ENCODE measurements around the gene SPOCK2. TPM values are rescaled to one million over a fixed set of nuclear protein-coding genes. Genes with fewer than 3 reads are reported as not detected.

SPOCK2 gene
- total RNA-seq, 1 experiment from 2014 or later, result 4.8 TPM

DNA sequence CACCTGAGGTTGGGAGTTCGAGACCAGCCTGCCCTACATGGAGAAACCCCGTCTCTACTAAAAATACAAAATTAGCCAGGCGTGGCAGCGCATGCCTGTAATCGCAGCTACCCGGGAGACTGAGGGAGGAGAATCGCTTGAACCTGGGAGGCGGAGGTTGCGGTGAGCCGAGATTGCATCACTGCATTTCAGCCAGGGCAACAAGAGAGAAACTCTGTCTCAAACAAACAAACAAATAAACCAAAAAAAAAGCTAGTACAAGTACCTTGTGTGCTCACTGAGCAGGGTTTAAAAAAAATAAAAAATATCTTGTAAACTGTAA, 11.2 kb upstream of the SPOCK2 start:
- BruUV-seq (replicated peaks), result no TSS peak
- peaks cover 40% of the 10 kb centered on the region for H3K4me1 ChIP-seq (ENCODE audit: control insufficient read depth, insufficient read depth, low read length)
- intact Hi-C loops (cut with micrococcal nuclease; ENCODE audit: unreplicated experiment) (no loop called here), in situ Hi-C loops (cut with HindIII; ENCODE audit: low pct_unique_long_range_greater_than_20kb, low sequenced_read_pairs) (no loop called here)
- CTCF ChIA-PET, result no interaction called here
- H3K9me3 ChIP-seq (ENCODE audit: control insufficient read depth, insufficient read depth, low read depth, low read length), result no peaks in the 10 kb centered on the region
- H3K27ac ChIP-seq (ENCODE audit: low read length), result peak overlapping the region; percentile 79
- peaks cover 4% of the 10 kb centered on the region; the same call in 1 of the 2 replicates for H3K36me3 ChIP-seq (ENCODE audit: control insufficient read depth, insufficient read depth, low read length)
- H3K4me3 ChIP-seq (ENCODE audit: low read depth in 2 of 2, low read length in 2 of 2), result no peak overlapping the region
- POLR2A ChIA-PET, result interaction anchor here (0.5 kb wide), 1 partner anchor 124 kb away, joined by 5 read pairs; no protein-coding TSS in a partner anchor
- no peak for DNase-seq (ENCODE audit: low read depth, low spot score)
- no peak for ATAC-seq
- no peaks in the 10 kb centered on the region for H3K27me3 ChIP-seq (ENCODE audit: control insufficient read depth, insufficient read depth, low read length)
- TF ChIP-seq, protein P1, sequence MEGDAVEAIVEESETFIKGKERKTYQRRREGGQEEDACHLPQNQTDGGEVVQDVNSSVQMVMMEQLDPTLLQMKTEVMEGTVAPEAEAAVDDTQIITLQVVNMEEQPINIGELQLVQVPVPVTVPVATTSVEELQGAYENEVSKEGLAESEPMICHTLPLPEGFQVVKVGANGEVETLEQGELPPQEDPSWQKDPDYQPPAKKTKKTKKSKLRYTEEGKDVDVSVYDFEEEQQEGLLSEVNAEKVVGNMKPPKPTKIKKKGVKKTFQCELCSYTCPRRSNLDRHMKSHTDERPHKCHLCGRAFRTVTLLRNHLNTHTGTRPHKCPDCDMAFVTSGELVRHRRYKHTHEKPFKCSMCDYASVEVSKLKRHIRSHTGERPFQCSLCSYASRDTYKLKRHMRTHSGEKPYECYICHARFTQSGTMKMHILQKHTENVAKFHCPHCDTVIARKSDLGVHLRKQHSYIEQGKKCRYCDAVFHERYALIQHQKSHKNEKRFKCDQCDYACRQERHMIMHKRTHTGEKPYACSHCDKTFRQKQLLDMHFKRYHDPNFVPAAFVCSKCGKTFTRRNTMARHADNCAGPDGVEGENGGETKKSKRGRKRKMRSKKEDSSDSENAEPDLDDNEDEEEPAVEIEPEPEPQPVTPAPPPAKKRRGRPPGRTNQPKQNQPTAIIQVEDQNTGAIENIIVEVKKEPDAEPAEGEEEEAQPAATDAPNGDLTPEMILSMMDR (IDR thresholded peaks at IDR 0.05), result no peak
- TF ChIP-seq SIN3A (IDR thresholded peaks at IDR 0.05; ENCODE audit: borderline replicate concordance, insufficient read depth, low read depth, low read length) (no peak), POLR2AphosphoS5 (IDR thresholded peaks at IDR 0.05; ENCODE audit: low read depth, low read length) (no peak)

DNA sequence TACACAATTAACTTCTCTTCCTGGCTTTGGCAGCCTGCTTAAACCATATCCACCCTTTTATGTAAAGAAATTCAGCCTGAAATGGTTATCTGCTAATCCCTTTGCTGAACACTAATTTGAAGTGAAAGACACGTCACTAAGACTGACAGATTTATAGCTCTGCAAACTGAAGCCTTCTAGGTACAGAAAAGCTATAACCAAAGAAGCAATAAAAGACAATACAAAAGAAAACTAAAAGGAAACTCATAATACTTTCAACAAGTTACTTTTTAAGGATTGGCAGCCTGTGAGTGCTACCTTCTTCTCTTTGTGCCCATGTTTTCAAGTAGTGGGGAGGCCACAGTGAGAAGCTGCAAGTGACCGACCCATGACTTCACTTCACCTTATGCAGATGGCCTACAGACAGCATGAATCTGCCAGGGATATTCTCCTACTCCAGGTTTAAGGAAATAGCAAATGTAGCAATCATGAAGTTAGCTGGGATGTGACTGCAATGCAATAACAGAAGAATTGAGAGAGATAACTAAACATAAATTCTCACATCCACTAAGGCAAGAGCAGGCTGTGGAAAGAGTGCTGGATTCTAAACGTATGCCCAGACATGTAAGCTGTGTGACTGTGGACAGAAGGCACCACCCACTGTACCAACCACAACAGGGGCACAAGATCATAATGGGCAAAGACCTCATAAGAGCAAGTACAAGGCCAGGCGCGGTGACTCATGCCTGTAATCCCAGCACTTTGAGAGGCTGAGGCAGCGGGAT, 10.7 kb upstream of the SPOCK2 start:
- Histone ChIP-seq H3K27ac (ENCODE audit: low read length) (peak overlapping the region; percentile 79), H3K4me3 (ENCODE audit: low read depth in 2 of 2, low read length in 2 of 2) (no peak overlapping the region), H3K9me3 (ENCODE audit: control insufficient read depth, insufficient read depth, low read depth, low read length) (no peaks in the 10 kb centered on the region), H3K36me3 (ENCODE audit: control insufficient read depth, insufficient read depth, low read length) (peaks cover 4% of the 10 kb centered on the region; the same call in 1 of the 2 replicates), H3K27me3 (ENCODE audit: control insufficient read depth, insufficient read depth, low read length) (no peaks in the 10 kb centered on the region), H3K4me1 (ENCODE audit: control insufficient read depth, insufficient read depth, low read length) (peaks cover 40% of the 10 kb centered on the region)
- TF ChIP-seq SIN3A (IDR thresholded peaks at IDR 0.05; ENCODE audit: borderline replicate concordance, insufficient read depth, low read depth, low read length), result no peak
- ChIA-PET POLR2A (interaction anchor here (0.5 kb wide), 2 partner anchors 43 to 124 kb away, joined by 3 to 5 read pairs; no protein-coding TSS in a partner anchor), CTCF (no interaction called here)
- ATAC-seq (no peak), DNase-seq (ENCODE audit: low read depth, low spot score) (no peak)
- intact Hi-C loops (cut with micrococcal nuclease; ENCODE audit: unreplicated experiment), result no loop called here
- in situ Hi-C loops (cut with HindIII; ENCODE audit: low pct_unique_long_range_greater_than_20kb, low sequenced_read_pairs), result no loop called here
- no TSS peak for BruUV-seq (replicated peaks)

DNA sequence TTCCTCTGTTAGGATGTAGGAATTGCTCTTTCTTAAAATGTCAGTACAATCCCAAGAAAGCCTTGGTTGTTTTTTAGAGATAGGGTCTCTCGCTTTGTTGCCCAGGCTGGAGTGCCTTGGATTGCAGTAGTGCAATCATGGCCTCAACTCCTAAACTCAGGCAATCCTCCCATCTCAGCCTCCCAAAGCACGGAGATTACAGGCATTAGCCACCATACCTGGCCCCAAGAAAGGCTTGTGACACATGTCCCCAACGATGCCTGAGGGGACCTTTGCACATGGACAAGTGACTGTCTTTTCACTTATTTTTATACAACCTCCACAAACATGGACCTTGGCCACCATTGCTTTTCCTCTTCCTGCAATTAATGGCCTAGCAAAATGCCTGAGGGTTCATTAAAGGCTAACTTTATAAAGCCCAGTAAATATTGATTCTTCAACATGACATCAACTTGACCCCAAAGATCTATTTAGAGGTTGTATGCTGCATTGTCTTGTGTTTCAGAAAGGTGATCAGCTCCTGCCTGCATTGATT, 10.0 kb upstream of the SPOCK2 start:
- no peak for DNase-seq (ENCODE audit: low read depth, low spot score)
- peaks cover 40% of the 10 kb centered on the region for H3K4me1 ChIP-seq (ENCODE audit: control insufficient read depth, insufficient read depth, low read length)
- H3K27ac ChIP-seq (ENCODE audit: low read length), result peak overlapping the region; percentile 79
- H3K36me3 ChIP-seq (ENCODE audit: control insufficient read depth, insufficient read depth, low read length), result peaks cover 4% of the 10 kb centered on the region; the same call in 1 of the 2 replicates
- H3K9me3 ChIP-seq (ENCODE audit: control insufficient read depth, insufficient read depth, low read depth, low read length), result no peaks in the 10 kb centered on the region
- no peak for TF ChIP-seq REST (IDR thresholded peaks at IDR 0.05; ENCODE audit: insufficient read depth in 1 of 2, low read depth in 2 of 2, low read length in 1 of 2)
- no peak for TF ChIP-seq SIN3A (IDR thresholded peaks at IDR 0.05; ENCODE audit: borderline replicate concordance, insufficient read depth, low read depth, low read length)
- TF ChIP-seq, protein P1 (IDR thresholded peaks at IDR 0.05), result no peak
- TF ChIP-seq TCF7L2 (IDR thresholded peaks at IDR 0.05; ENCODE audit: low read depth, low read length), result no peak
- TF ChIP-seq POLR2AphosphoS5 (IDR thresholded peaks at IDR 0.05; ENCODE audit: low read depth, low read length), result no peak
- POLR2A ChIA-PET, result interaction anchor here (0.5 kb wide), 1 partner anchor 44 kb away, joined by 3 read pairs; no protein-coding TSS in a partner anchor
- no peaks in the 10 kb centered on the region for H3K27me3 ChIP-seq (ENCODE audit: control insufficient read depth, insufficient read depth, low read length)
- peak; percentile 27 for ATAC-seq
- CTCF ChIA-PET, result no interaction called here
- intact Hi-C loops (cut with micrococcal nuclease; ENCODE audit: unreplicated experiment), result no loop called here
- in situ Hi-C loops (cut with HindIII; ENCODE audit: low pct_unique_long_range_greater_than_20kb, low sequenced_read_pairs), result no loop called here
- H3K4me3 ChIP-seq (ENCODE audit: low read depth in 2 of 2, low read length in 2 of 2), result no peak overlapping the region
- BruUV-seq (replicated peaks), result no TSS peak
